Placental epithelial cell (primary cell): Measurements from ENCODE around the gene HYDIN. TPM values are rescaled to one million over a fixed set of nuclear protein-coding genes. Genes with fewer than 3 reads are reported as not detected.
A peak's percentile ranks its signal among the peaks of the same experiment; 100 is the strongest.

Experiments used
- small RNA-seq: library from RNA; depleted of rRNA; stranded (forward); fragments of <200 nt; gene quantifications from one replicate; pipeline ENCODE3, GENCODE V24; 2012
- total RNA-seq: library from RNA; depleted of rRNA; stranded (reverse); fragments of >200 nt; gene quantifications from 2 replicates; pipeline ENCODE4 v1.2.3, GENCODE V29; 2012

Gene HYDIN
- total RNA-seq = 0.11 and 2.0 TPM in 2 replicates

DNA sequence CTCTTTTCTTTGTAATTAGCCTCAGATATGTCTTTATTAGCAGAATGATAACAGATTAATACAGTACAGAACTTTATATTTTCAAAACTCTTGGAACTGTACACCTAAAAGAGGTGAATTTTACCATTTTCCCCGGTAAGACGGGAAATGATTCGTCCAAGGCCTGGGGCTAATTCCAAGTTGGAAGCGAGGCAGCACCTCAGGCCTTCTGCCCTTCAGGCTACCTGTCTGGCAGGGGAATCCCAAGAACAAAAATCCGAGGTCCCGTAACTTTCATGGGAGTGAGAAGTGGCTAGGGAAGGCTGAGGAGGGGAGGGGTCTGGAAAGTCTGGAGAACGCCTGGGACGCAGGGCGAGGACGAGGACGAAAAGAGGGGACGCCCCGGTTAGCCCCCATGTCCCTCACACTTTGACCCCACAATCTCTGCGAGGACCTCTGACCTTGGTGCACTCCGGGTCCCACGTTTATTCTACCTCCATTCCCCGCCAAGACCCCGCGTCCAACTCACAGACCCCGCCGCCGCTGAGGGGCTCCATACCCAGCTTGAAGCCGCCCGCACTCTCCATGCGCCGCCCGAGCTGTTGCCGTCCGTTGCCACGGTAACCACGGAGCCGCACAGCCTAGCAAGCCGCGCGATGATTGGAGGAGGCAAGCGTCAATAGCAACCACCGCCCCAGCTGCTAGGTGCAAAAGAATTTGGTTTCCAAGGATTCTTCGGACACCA, at the start of gene HYDIN:
HYDIN (minus strand) TSS at position 601 of the 724 bp plus-strand sequence. CDS start 43,827 bp downstream, outside the sequence.

DNA sequence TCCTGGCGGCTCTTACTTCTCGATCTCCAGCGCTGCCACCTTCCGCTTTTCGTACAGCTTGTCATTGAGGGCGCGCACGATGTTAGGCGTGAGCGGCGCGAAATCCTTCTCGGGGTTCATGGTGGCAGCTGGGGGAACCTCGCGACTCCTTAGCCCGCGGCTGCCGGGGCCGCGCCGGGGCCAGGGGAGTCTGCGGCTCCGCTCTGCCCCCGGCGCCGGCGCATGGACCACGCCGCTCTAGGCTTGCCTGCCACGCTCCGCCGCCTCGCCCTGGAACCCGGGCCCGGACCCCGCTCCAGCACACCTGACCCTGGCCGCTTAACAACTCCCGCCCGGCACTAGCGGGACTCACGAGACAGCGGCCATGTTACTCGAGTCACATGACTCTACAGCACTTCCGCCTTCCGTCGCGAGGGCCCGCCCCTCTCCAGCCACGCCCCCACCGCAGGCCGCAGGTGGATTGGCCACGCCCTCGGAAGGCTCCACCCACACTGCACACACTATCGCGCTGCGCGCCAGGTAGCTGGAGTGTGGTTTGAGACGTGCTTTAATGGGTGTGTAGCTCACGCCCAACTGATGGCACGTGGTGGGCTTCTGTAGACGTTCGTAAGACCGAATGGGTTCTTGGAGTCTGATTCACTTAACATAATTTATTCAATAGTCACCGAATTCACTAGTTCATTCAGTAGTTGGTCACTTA, 429.6 kb downstream of the HYDIN start, which contains the start of gene VAC14:
VAC14 (minus strand) TSS at position 378 of the 700 bp plus-strand sequence; CDS start at position 120, 258 bp downstream.

Small RNA genes lying within 50 kb of the gene (small RNA-seq; reads per million reads assigned to genes)
- gene RNU6ATAC25P = 0.32 reads per million, percentile 8 among the genes with 10 or more reads in this experiment

Other genes starting within 250 kb of the HYDIN start
- gene CMTR2, start 58.7 kb upstream of the HYDIN start, total RNA-seq = 33.8 and 40.2 TPM in 2 replicates
- gene CALB2, start 128.0 kb upstream of the HYDIN start, total RNA-seq = not detected in 2 replicates
- not detected in 2 replicates for gene TLE7, start 211.3 kb upstream of the HYDIN start, total RNA-seq
- gene ZNF23, start 231.5 kb upstream of the HYDIN start, total RNA-seq = 5.0 and 5.1 TPM in 2 replicates